Mucosa of descending colon (tissue), 3 donors: ENCODE data around the gene TIMM17B. TPM values are rescaled to one million over a fixed set of nuclear protein-coding genes. Genes with fewer than 3 reads are reported as not detected.

Experiments
- ATAC-seq: fragments of 200-7000 bp; cut with Tn5 transposase; one replicate; pipeline ENCODE4 v1.9.1; 2020; ENCODE audit warnings: mild to moderate bottlenecking, moderate library complexity
- DNase-seq, 3 donors: peaks; one replicate each; pipeline ENCODE4 v3.0.0-alpha.2; 2020
- H3K36me3 ChIP-seq: fragments of 200-600 bp; one replicate; pipeline ENCODE4 v1.8.0; 2021; ENCODE audit warnings: low read depth, mild to moderate bottlenecking
- H3K4me1 ChIP-seq: fragments of 200-600 bp; one replicate; pipeline ENCODE4 v1.8.0; 2021; ENCODE audit warnings: low read depth, mild to moderate bottlenecking
- H3K4me3 ChIP-seq: fragments of 200-600 bp; one replicate; pipeline ENCODE4 v1.8.0; 2021; ENCODE audit warnings: mild to moderate bottlenecking
- H3K9me3 ChIP-seq: fragments of 200-600 bp; one replicate; pipeline ENCODE4 v1.8.0; 2021; ENCODE audit warnings: mild to moderate bottlenecking
- CTCF ChIP-seq: fragments of 200-600 bp; IDR thresholded peaks from one replicate; pipeline ENCODE4 v1.8.0; 2022; ENCODE audit warnings: antibody characterized with exemption, mild to moderate bottlenecking
- intact Hi-C, 2 donors: fragments of 100-400 bp; cut with DNase I in 1 of 2; cut with micrococcal nuclease in 1 of 2; formaldehyde crosslinking; loops; one replicate each; pipeline versions ENCODE4 v1.11.0 to v1.11.1; 2022; cut with DNase I, micrococcal nuclease
- total RNA-seq, 3 donors: library from RNA; stranded (reverse); fragmentation: NEBNext Ultra II Directional in 2 of 3; extraction: Animal tissue kit (Norgen Biotek cat#: 25700) in 2 of 3; gene quantifications; one replicate each; pipeline versions ENCODE4 v1.2.1 to v1.2.4, GENCODE V29; 2021 to 2023
- donor health status: DM: no; HTN: no; CAD: no; lungs with moderate emphysema.
- donor health status: DM: no; HTN: no; CAD: no.
- donor health status: DM: no; HTN: yes; CAD: no.

Gene TIMM17B
- total RNA-seq, 3 donors from 2014 or later = 43.4 to 49.0 (median 46.0) TPM

- intact Hi-C loops = no loop called here
- no peak for TF ChIP-seq CTCF
- no peaks in the 10 kb centered on the region for H3K36me3 ChIP-seq
- ATAC-seq (no peak), DNase-seq (no peak)
- H3K4me1 ChIP-seq = no peaks in the 10 kb centered on the region
- H3K9me3 ChIP-seq = no peaks in the 10 kb centered on the region
- H3K4me3 ChIP-seq = no peak overlapping the region
Measured at GRCh38 chrX:48908600-48908999, 11.0 kb upstream of the TIMM17B start.

- Histone ChIP-seq H3K9me3 (no peaks in the 10 kb centered on the region), H3K36me3 (no peaks in the 10 kb centered on the region), H3K4me3 (no peak overlapping the region), H3K4me1 (no peaks in the 10 kb centered on the region)
- no peak for DNase-seq
- TF ChIP-seq CTCF = no peak
- intact Hi-C loops = no loop called here
- ATAC-seq = no peak
Measured at GRCh38 chrX:48905090-48905790, 7.7 kb upstream of the TIMM17B start.

GRCh38 chrX:48904626-48905025, 7.1 kb upstream of the TIMM17B start:
- Histone ChIP-seq H3K4me3 (no peak overlapping the region), H3K4me1 (no peaks in the 10 kb centered on the region), H3K9me3 (no peaks in the 10 kb centered on the region), H3K36me3 (no peaks in the 10 kb centered on the region)
- TF ChIP-seq CTCF = no peak
- intact Hi-C loops = no loop called here
- no peak for DNase-seq
- ATAC-seq = no peak

GRCh38 chrX:48904180-48904579, 6.6 kb upstream of the TIMM17B start:
- H3K4me1 ChIP-seq = no peaks in the 10 kb centered on the region
- no peak overlapping the region for H3K4me3 ChIP-seq
- intact Hi-C loops = no loop called here
- no peaks in the 10 kb centered on the region for H3K36me3 ChIP-seq
- ATAC-seq (no peak), DNase-seq (no peak)
- no peak for TF ChIP-seq CTCF
- no peaks in the 10 kb centered on the region for H3K9me3 ChIP-seq

- intact Hi-C loops = no loop called here
- ATAC-seq = no peak
- no peak for TF ChIP-seq CTCF
- no peak for DNase-seq
- H3K9me3 ChIP-seq = no peaks in the 10 kb centered on the region
- no peak overlapping the region for H3K4me3 ChIP-seq
- peaks cover 3% of the 10 kb centered on the region for H3K4me1 ChIP-seq
- H3K36me3 ChIP-seq = no peaks in the 10 kb centered on the region
Measured at GRCh38 chrX:48903290-48903689, 5.7 kb upstream of the TIMM17B start.

GRCh38 chrX:48902776-48903175, 5.2 kb upstream of the TIMM17B start:
- intact Hi-C loops = no loop called here
- H3K4me1 ChIP-seq = peaks cover 3% of the 10 kb centered on the region
- TF ChIP-seq CTCF = no peak
- no peak overlapping the region for H3K4me3 ChIP-seq
- DNase-seq (no peak), ATAC-seq (no peak)
- no peaks in the 10 kb centered on the region for H3K36me3 ChIP-seq
- H3K9me3 ChIP-seq = no peaks in the 10 kb centered on the region
